Stimulated activated CD8-positive, alpha-beta memory T cell treated with anti-CD3 and anti-CD28 coated beads, Interleukin-2, amount 100 ng/mL, for 1 hour (primary cell): ENCODE data around the gene MYMX.
A peak's percentile ranks its signal among the peaks of the same experiment; 100 is the strongest.

Experiments
- DNase-seq, 2 donors: peaks; one replicate each; pipeline ENCODE4 v3.0.0-alpha.2; 2020; ENCODE audit warnings: low read depth in 2 of 2

Gene MYMX

GRCh38 chr6:44232676-44233566, 16.2 kb downstream of the MYMX start:
- no peak for DNase-seq

GRCh38 chr6:44233567-44234100, 16.9 kb downstream of the MYMX start:
- no peak for DNase-seq

- no peak for DNase-seq
Observed at GRCh38 chr6:44234101-44235025, 17.6 kb downstream of the MYMX start.

GRCh38 chr6:44235269-44235668, 18.5 kb downstream of the MYMX start:
- DNase-seq, result no peak

GRCh38 chr6:44235891-44236516, 19.3 kb downstream of the MYMX start:
- no peak for DNase-seq

- DNase-seq, result peak; percentile 34 to 53
Observed at GRCh38 chr6:44237021-44237812, 20.5 kb downstream of the MYMX start.

- DNase-seq, result peak; percentile 59 to 60
Observed at GRCh38 chr6:44237813-44238433, 21.2 kb downstream of the MYMX start.

GRCh38 chr6:44238687-44239350, 22.1 kb downstream of the MYMX start:
- no peak for DNase-seq

- no peak for DNase-seq
Observed at GRCh38 chr6:44243345-44243744, 26.6 kb downstream of the MYMX start.

- DNase-seq, result no peak
Observed at GRCh38 chr6:44245391-44245911, 28.7 kb downstream of the MYMX start.

- peak; percentile 59 to 71 for DNase-seq
Observed at GRCh38 chr6:44245912-44246662, 29.4 kb downstream of the MYMX start.

- DNase-seq, result peak; percentile 84 to 88
Observed at GRCh38 chr6:44246663-44247337, 30.1 kb downstream of the MYMX start, which contains the start of gene HSP90AB1. Gene HSP90AB1 (plus strand): TSS chr6:44247101. CDS start chr6:44248630, 1,529 bp downstream.

- DNase-seq, result peak; percentile 77 to 85
Observed at GRCh38 chr6:44247338-44248302, 30.9 kb downstream of the MYMX start.

- no peak for DNase-seq
Observed at GRCh38 chr6:44248579-44248978, 31.9 kb downstream of the MYMX start.

- no peak for DNase-seq
Observed at GRCh38 chr6:44249082-44249748, 32.5 kb downstream of the MYMX start.

- DNase-seq, result no peak
Observed at GRCh38 chr6:44250067-44250717, 33.5 kb downstream of the MYMX start.
